ENCODE measurements around the gene PLEK2.

The PLEK2 gene

DNA sequence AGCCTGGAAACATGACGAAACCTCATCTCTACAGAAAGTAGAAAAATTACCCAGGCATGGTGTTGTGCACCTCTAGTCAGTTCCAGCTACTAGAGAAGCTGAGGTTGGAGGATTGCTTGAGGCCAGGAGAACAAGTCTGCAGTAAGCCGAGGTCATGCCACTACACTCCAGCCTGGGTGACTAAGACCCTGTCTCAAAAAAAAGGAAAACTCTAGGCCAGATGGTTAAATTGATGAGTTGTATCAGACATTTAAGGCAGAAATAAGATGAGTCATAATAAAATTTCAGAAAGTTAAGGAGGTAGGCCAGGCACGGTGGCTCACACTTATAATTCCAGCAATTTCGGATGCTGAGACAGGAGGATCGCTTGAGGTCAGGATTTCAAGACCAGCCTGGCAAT, 41.1 kb downstream of the PLEK2 start:
- H3K27me3 ChIP-seq (ENCODE audit: insufficient read depth, poor library complexity, severe bottlenecking) = no peaks in the 10 kb centered on the region
- H3K9me3 ChIP-seq (ENCODE audit: severe bottlenecking) = no peaks in the 10 kb centered on the region
- peaks cover 100% of the 10 kb centered on the region for H3K36me3 ChIP-seq (ENCODE audit: low read depth)
- peak overlapping the region; percentile 7 for H3K27ac ChIP-seq (ENCODE audit: poor library complexity, severe bottlenecking)
- TF ChIP-seq, protein P1, sequence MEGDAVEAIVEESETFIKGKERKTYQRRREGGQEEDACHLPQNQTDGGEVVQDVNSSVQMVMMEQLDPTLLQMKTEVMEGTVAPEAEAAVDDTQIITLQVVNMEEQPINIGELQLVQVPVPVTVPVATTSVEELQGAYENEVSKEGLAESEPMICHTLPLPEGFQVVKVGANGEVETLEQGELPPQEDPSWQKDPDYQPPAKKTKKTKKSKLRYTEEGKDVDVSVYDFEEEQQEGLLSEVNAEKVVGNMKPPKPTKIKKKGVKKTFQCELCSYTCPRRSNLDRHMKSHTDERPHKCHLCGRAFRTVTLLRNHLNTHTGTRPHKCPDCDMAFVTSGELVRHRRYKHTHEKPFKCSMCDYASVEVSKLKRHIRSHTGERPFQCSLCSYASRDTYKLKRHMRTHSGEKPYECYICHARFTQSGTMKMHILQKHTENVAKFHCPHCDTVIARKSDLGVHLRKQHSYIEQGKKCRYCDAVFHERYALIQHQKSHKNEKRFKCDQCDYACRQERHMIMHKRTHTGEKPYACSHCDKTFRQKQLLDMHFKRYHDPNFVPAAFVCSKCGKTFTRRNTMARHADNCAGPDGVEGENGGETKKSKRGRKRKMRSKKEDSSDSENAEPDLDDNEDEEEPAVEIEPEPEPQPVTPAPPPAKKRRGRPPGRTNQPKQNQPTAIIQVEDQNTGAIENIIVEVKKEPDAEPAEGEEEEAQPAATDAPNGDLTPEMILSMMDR (IDR thresholded peaks at IDR 0.05; ENCODE audit: poor library complexity, severe bottlenecking) = no peak
- no peak overlapping the region for H3K4me3 ChIP-seq (ENCODE audit: severe bottlenecking)
- no peak for DNase-seq (ENCODE audit: low spot score)
- peak; percentile 66 for ATAC-seq (ENCODE audit: low read depth)
- H3K4me1 ChIP-seq (ENCODE audit: insufficient read depth, poor library complexity, severe bottlenecking) = peaks cover 20% of the 10 kb centered on the region

DNA sequence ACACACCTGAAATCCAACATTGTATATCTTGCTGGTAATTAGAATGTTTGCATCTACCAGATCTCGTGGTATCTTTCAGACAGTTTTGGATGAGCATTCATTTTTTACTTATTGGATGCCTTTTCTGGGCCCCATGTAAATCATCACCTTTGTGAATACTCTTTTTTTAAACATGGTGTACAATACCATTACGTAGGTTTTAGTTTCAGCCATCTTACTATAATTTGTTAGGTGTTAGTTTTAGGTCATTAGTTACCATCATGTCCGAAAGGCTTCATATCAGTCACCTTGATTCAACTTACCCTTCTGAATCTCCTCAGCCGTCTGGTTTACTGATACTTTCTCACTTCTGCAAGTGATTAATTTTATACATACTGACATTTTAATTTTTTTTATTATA, 46.5 kb downstream of the PLEK2 start:
- TF ChIP-seq, protein P1 (IDR thresholded peaks at IDR 0.05; ENCODE audit: poor library complexity, severe bottlenecking) = no peak
- H3K27ac ChIP-seq (ENCODE audit: poor library complexity, severe bottlenecking) = no peak overlapping the region

DNA sequence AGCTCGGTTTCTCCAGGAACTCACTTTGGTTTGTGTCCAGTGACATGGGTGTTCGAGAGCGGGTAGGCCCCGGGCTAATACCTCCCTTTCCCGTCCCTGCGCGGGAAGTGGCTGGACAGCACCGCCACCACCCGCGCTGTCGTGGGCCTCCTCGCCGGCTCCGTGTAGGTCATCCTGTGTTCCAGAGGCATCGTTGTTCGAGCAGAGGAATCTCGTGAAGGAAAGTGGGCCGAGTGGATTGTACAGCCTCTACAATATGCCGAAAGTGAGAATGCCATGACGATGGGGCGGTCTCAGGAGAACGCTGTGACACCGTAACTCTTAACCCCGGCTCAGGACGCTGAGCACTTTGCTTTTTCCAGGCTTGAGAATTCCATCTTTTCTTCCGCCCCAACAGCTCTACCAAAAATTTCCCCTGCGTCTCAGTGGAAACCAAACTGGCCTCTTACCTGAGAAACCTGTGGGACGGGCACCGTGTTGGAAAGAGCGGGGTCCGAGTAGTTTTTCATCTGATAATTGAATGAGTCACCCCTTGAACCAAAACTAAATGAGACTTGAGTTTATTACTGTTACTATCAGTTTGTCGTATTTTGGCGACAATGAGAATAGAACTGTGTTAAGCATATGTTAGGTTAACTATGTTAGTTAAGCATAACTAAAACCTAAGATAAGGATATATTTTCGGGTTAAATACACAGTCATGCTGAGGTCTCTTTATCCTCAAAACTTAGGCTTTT, 51.3 kb downstream of the PLEK2 start:
- peak; percentile 35 for ATAC-seq (ENCODE audit: low read depth)
- H3K4me1 ChIP-seq (ENCODE audit: insufficient read depth, poor library complexity, severe bottlenecking) = peaks cover 24% of the 10 kb centered on the region
- peaks cover 47% of the 10 kb centered on the region for H3K36me3 ChIP-seq (ENCODE audit: low read depth)
- no peaks in the 10 kb centered on the region for H3K27me3 ChIP-seq (ENCODE audit: insufficient read depth, poor library complexity, severe bottlenecking)
- TF ChIP-seq, protein P1 (IDR thresholded peaks at IDR 0.05; ENCODE audit: poor library complexity, severe bottlenecking) = no peak
- H3K9me3 ChIP-seq (ENCODE audit: severe bottlenecking) = no peaks in the 10 kb centered on the region
- peak overlapping the region; percentile 73 for H3K4me3 ChIP-seq (ENCODE audit: severe bottlenecking)
- no peak for DNase-seq (ENCODE audit: low spot score)
- H3K27ac ChIP-seq (ENCODE audit: poor library complexity, severe bottlenecking) = peak overlapping the region; percentile 84

More for the DNA sequence above, 46.5 kb downstream of the PLEK2 start:
- no peak for ATAC-seq (ENCODE audit: low read depth)
- Histone ChIP-seq H3K27me3 (ENCODE audit: insufficient read depth, poor library complexity, severe bottlenecking) (no peaks in the 10 kb centered on the region), H3K4me1 (ENCODE audit: insufficient read depth, poor library complexity, severe bottlenecking) (peaks cover 20% of the 10 kb centered on the region), H3K4me3 (ENCODE audit: severe bottlenecking) (no peak overlapping the region), H3K9me3 (ENCODE audit: severe bottlenecking) (no peaks in the 10 kb centered on the region), H3K36me3 (ENCODE audit: low read depth) (peaks cover 96% of the 10 kb centered on the region)
- no peak for DNase-seq (ENCODE audit: low spot score)

DNA sequence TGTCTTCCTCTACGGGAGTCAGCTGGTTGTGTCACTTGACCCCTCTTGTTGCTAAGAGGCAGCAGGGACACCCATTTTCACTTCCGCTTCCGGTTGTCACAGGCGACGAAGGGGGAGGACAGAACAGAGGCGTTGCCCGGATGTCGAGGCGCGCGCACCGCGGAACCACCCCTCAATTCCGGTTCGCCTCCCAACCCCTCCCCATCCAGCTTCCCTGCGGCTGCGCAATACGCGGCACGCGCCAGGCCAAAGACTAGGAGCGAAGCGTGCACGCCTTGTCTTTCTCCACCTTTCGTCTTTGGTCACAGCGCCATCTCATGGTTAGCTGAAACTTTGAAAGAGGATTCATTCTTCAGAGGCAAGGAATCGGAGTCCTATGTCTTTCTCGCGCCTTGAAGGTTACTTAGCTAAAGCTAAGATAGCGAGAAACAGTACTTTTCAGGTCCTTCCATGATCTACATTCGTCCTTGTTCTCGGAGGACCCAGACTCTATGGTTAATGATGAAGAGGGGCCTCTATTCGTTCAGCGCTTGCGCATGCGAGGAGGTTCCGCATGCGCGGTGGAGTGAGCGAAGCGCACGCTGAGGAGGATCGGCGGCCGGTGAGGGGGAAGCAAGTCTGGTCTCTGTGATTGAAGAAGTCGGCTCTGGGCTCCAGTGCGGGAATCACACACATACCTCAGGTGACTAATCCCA, 52.0 kb downstream of the PLEK2 start, which contains the start of the genes ATP6V1D and EIF2S1:
Gene ATP6V1D, minus strand, starts transcription at position 30 of the 695 bp plus-strand sequence. CDS start 106 bp downstream, outside the sequence.
Gene EIF2S1, plus strand, starts transcription at position 554 of the 695 bp plus-strand sequence. CDS start 4,440 bp downstream, outside the sequence.
- H3K27ac ChIP-seq (ENCODE audit: poor library complexity, severe bottlenecking) = peak within 1 kb of the TSS; percentile 84
- TF ChIP-seq, protein P1 (IDR thresholded peaks at IDR 0.05; ENCODE audit: poor library complexity, severe bottlenecking) = peak; percentile 100
- peaks cover 24% of the 10 kb centered on the region for H3K4me1 ChIP-seq (ENCODE audit: insufficient read depth, poor library complexity, severe bottlenecking)

More for the DNA sequence above, 52.0 kb downstream of the PLEK2 start, which contains the start of the genes ATP6V1D and EIF2S1:
- Histone ChIP-seq H3K36me3 (ENCODE audit: low read depth) (peaks cover 40% of the 10 kb centered on the region), H3K4me3 (ENCODE audit: severe bottlenecking) (peak within 1 kb of the TSS; percentile 73), H3K9me3 (ENCODE audit: severe bottlenecking) (no peaks in the 10 kb centered on the region), H3K27me3 (ENCODE audit: insufficient read depth, poor library complexity, severe bottlenecking) (no peaks in the 10 kb centered on the region)
- ATAC-seq (ENCODE audit: low read depth) = peak; percentile 79
- peak; percentile 99 for DNase-seq (ENCODE audit: low spot score)

All from RWPE2 (cell line).